Urothelium cell line (cell line): ENCODE results near the gene RERE.

ENCODE experiments used
- DNase-seq: peaks from one replicate; pipeline ENCODE4 v3.0.0; 2011; ENCODE audit warnings: low spot score, mixed read lengths
- FAIRE-seq: peaks from 2 replicates; lab custom pipeline; 2011; peaks lifted over from hg19 to GRCh38; lab: Jason Lieb, UNC

The RERE gene

GRCh38 chr1:8376358-8376840, 441.0 kb downstream of the RERE start:
- DNase-seq (no peak), FAIRE-seq (no peak)

DNA sequence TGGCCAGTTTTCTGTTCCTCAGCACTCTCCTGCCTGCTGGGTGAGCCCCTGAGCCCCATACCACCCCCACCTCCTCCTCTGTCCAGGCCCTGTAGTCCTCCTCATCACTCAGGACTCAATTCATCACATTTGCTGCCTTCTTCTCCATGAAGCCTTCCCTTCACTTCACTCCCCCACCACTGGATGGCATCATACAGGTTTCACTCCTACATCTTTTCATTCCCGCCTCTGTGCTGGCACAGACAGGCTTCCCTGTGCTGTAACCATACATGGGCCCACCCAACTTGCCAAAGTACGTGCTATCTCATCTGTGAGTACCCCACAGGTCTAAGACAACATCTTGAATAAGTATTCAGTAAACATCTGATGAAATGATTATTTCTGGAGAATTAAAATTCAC, 442.6 kb downstream of the RERE start:
- DNase-seq: peak; percentile 40
- FAIRE-seq: no peak

- no peak for FAIRE-seq
- no peak for DNase-seq
Measured at GRCh38 chr1:8374356-8374755, 443.1 kb downstream of the RERE start.

DNA sequence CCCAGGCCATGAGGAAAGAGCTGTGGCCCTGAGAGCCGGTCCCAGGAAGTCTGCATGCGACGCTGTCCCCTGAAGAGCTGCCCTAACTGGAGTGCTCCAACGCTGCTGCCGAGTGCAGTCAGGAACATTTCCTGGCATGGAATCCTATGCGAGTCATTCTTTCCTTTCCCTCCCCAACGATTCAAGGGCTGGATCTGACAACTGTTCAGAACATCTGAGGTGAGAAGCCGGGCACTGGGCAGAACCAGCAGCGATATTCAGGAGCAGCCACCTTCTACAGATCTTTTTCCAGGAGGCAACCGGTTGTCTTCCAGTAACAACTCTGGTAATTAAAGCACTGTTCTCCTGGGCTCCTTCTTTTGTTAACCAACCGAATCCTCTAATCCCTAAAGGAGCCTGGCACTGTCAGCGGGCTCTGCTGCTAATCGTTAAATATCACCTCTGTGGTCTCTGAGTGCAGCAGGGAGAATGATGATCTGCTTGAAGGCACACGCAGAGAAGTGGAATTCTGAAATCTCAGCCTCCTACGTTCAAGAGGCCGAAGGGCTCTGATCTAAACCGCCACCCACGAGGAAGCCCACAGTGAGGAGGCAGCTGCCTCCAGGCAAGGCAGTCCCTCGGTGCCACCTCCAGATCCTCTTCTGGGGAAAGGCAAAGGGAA, 443.7 kb downstream of the RERE start:
- peak; percentile 14 for DNase-seq

DNA sequence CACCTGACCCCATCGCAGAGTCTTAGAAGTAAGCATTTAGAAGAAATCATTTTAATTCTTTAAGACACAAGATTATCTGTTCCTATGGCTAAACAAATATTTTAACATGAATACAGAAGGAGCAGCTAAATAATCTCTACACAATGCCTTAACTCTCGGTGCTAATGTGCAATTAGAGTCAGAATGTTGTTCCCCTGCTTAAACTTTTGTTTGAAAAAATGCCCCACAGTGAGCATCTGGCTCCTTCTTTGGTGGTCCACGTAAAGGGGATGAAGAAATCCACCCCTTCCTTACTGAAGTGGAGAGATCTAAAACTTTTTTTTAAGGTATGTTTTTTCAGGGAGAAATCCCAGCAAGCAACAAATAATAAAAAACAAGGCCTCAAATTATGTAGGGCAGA, 444.3 kb downstream of the RERE start:
- FAIRE-seq: no peak
- no peak for DNase-seq

More for the DNA sequence above, 443.7 kb downstream of the RERE start:
- no peak for FAIRE-seq

DNA sequence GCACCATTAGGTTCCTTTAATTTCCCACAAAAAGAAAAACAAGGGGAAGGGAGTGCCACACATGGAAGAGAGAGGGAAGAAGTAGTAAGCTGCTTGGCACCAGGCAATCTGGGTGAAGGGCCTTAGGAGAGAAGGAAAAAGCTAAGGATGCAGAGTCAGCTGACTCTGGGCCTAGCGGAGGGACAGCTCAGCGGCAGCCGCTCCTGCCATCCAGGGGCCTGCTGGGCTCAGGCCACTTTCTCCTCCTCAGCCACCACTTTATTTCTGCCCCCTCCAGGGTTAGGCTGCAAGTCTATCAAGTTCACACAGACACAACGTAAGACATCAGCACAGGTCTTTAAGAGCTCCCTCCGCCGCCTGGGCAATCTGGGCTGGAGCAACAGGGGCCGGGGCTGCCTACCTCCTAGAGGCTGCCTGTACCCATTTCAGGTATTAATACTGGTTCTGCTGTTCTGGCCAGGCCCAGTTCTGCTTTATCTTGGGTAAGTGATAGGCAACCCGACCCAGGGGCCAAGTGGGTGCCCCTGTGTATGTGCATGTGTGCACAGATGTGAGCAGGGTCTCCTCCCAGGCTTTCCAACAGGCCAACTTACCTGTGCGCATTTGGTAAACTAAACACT, 446.0 kb downstream of the RERE start:
- DNase-seq (no peak), FAIRE-seq (no peak)

DNA sequence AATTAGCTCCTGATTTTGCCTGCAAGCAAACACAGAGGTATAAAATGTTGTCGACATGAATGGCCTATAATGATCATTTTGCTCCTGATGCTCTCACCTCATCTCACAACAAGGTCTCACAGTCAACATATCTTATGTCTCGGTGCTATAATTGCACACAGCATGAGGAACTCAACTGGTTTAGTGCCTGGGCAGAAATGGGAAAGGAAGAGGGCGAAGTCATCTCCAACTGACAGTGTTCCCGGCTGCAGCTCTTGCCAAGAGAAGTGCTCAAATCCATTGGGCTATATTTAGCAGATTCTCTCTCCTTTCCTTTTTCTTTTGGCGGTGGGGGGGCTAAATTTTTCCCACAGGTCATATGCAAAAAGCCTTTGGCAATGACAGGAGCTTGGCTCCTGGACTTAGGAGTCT, 446.5 kb downstream of the RERE start:
- FAIRE-seq (no peak), DNase-seq (no peak)

GRCh38 chr1:8370046-8370881, 447.2 kb downstream of the RERE start:
- no peak for DNase-seq
- no peak for FAIRE-seq

GRCh38 chr1:8368956-8369639, 448.3 kb downstream of the RERE start:
- DNase-seq: no peak
- no peak for FAIRE-seq

DNA sequence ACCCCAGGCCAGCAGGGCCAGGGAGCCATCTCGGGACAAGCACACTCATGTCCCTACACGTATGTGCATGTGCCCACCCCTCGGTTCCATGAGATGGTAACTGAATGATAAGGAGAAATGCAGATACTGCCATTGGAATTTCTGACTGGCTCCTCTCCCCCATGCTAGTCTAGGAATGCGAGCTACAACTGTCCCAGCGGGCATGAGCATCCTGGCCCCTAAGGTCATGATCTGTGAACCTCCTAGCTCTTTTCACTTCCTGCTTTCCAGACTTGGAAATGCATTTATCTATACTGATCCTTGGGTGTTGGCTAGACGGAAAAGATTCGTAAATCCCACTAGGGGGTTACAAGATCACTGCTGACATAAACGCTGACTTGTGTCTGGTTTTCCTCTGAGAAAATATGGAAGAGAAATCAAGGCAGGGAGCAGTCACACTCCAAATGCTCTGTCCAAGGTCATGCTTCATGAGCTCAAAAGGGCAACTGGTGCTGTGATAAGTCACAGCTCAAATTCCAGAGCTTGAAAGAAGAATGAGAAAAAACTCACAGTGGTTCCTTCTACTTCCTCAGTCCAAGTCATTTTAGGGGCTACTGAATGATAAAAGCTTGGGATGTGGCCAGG, 449.8 kb downstream of the RERE start:
- DNase-seq: no peak

GRCh38 chr1:8365661-8366362, 451.6 kb downstream of the RERE start:
- DNase-seq: no peak
- FAIRE-seq: no peak

More for the DNA sequence above, 449.8 kb downstream of the RERE start:
- FAIRE-seq: no peak

- no peak for FAIRE-seq
Measured at GRCh38 chr1:8364528-8365442, 452.7 kb downstream of the RERE start.

GRCh38 chr1:8363767-8364301, 453.6 kb downstream of the RERE start:
- DNase-seq (no peak), FAIRE-seq (no peak)

More at GRCh38 chr1:8364528-8365442, 452.7 kb downstream of the RERE start:
- no peak for DNase-seq

DNA sequence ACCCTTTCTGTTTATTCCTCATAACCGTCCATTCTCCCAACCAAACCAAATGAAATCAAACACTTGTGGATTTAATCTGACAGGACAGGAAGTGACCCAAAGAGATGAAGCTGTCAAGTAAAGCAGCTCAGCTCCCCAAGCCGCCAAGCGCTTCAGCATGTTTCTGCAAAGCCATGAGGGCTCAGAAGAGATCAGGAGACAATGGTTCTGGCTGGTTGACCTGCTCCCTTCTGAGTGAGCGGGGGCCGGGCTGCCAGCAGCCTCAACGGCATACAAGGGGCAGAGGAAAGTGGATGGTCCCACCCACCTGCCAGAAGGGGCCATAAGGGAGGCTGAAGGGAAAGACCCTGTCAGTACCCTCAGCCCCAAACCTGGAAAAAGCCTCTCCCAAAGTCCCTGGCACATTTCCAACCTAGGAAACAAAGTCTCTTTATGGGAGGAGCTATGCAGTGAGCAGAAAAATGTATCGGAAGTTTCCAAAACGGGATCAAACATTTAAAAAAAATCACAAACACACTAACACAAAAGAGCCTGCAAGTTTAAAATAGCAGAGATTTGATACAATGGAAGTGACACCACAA, 454.2 kb downstream of the RERE start:
- DNase-seq (no peak), FAIRE-seq (no peak)

DNA sequence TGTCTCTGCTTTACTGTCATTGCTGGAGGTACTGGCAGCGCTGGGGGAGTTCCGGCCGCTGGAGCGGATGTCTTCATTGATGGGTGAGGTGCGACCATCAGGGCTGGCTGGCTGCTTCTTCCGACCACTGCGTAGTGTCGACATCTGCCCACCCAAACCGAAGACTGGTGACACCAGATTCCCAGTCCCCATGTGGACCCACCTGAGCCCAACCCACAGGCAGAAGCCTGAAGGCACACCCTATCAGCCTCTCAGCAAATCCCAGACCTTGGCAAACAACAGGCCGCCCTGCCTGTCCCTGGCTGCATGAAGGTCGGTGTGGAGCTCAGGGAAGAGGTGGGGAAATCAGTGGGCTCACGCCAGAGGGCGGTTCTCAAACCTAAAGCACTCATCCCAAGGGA, 454.7 kb downstream of the RERE start:
- no peak for FAIRE-seq
- no peak for DNase-seq

GRCh38 chr1:8361198-8361849, 456.1 kb downstream of the RERE start:
- FAIRE-seq: no peak
- DNase-seq: no peak

GRCh38 chr1:8360493-8361197, 456.8 kb downstream of the RERE start:
- FAIRE-seq (no peak), DNase-seq (no peak)
